GM13976 (cell line): ENCODE results near the gene TFAP2D.

Experiments used
- DNase-seq: peaks from one replicate; pipeline ENCODE4 v3.0.0; 2012; ENCODE audit warnings: low spot score
- in situ Hi-C: fragments of 300-500 bp; cut with MboI; formaldehyde crosslinking; loops from one replicate; pipeline ENCODE4 v1.12.0; 2022; ENCODE audit warnings: low sequenced_read_pairs, mixed read lengths, inconsistent platforms; ENCODE audit not compliant: unreplicated experiment
- TF ChIP-seq, protein P1 (sequence below): IDR thresholded peaks from 2 replicates; pipeline ENCODE4 v1.5.1; 2012; ENCODE audit warnings: borderline replicate concordance, mild to moderate bottlenecking; ENCODE audit not compliant: insufficient read depth; ENCODE audit errors: extremely low read depth, missing control alignments, control extremely low read depth

Gene TFAP2D

GRCh38 chr6:50698546-50698945 lies 14.8 kb upstream of the TFAP2D start:
- no peak for DNase-seq
- TF ChIP-seq, protein P1, sequence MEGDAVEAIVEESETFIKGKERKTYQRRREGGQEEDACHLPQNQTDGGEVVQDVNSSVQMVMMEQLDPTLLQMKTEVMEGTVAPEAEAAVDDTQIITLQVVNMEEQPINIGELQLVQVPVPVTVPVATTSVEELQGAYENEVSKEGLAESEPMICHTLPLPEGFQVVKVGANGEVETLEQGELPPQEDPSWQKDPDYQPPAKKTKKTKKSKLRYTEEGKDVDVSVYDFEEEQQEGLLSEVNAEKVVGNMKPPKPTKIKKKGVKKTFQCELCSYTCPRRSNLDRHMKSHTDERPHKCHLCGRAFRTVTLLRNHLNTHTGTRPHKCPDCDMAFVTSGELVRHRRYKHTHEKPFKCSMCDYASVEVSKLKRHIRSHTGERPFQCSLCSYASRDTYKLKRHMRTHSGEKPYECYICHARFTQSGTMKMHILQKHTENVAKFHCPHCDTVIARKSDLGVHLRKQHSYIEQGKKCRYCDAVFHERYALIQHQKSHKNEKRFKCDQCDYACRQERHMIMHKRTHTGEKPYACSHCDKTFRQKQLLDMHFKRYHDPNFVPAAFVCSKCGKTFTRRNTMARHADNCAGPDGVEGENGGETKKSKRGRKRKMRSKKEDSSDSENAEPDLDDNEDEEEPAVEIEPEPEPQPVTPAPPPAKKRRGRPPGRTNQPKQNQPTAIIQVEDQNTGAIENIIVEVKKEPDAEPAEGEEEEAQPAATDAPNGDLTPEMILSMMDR = no peak
- in situ Hi-C loops = no loop called here

- DNase-seq = no peak
- in situ Hi-C loops = no loop called here
- TF ChIP-seq, protein P1 = no peak
Observed at GRCh38 chr6:50699051-50699775, 14.1 kb upstream of the TFAP2D start.

GRCh38 chr6:50706575-50706974 lies 6.8 kb upstream of the TFAP2D start:
- in situ Hi-C loops = no loop called here
- TF ChIP-seq, protein P1 = no peak
- DNase-seq = no peak

GRCh38 chr6:50707191-50707590 lies 6.1 kb upstream of the TFAP2D start:
- in situ Hi-C loops = no loop called here
- no peak for DNase-seq
- TF ChIP-seq, protein P1 = no peak

- TF ChIP-seq, protein P1 = no peak
- no peak for DNase-seq
- in situ Hi-C loops = no loop called here
Observed at GRCh38 chr6:50707652-50708300, 5.5 kb upstream of the TFAP2D start.

DNA sequence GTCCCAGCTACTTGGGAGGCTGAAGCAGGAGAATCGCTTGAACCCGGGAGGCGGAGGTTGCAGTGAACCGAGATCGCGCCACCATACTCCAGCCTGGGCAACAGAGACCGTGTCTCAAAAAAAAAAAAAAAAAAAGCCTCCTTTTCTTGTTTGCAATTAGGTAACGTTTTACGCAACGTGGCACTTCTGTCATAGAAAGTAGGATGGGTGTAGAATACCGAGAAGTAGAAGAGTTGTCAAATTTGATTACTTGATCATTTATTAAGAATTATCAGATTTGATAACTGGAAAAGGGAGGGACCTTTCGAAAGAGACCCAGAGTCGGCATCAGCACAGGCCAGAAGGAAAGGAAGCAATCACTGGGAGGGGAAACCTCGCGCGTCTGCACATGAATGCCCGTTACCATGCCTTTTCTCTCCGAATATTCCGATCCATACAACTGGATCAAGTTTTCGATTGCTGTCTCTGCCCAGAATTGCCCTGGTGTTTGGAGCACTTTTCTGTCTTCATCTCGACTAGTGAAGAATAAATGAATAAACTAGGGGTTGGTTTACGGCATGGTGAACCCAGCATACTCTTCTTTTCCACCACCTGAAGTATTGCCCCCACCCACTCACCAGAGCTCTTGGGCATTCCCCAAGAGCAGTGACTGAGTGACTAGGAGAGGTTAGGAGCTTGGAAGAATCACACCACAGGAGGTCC lies 4.5 kb upstream of the TFAP2D start:
- TF ChIP-seq, protein P1 = no peak
- DNase-seq = no peak
- in situ Hi-C loops = no loop called here
